ENCODE results near the gene RWDD2A. TPM values are rescaled to one million over a fixed set of nuclear protein-coding genes. Genes with fewer than 3 reads are reported as not detected.

The RWDD2A gene
- total RNA-seq, 2 donors from 2014 or later = 3.7 to 4.0 TPM

Other genes with a start within 250 kb of the RWDD2A start
- gene UBE3D, start 127.5 kb upstream of the RWDD2A start, total RNA-seq = 1 to 10 TPM; 3.4 to 4.2 TPM
- 10 to 100 TPM; 26.1 to 27.4 TPM for gene DOP1A, start 125.7 kb upstream of the RWDD2A start, total RNA-seq
- 10 to 100 TPM in 1 of 2 donors, 1 to 10 TPM in 1; 7.3 to 12.7 TPM for gene PGM3, start 92 bp upstream of the RWDD2A start, total RNA-seq
- 10 to 100 TPM; 25.6 to 26.5 TPM for gene ME1, start 237.7 kb downstream of the RWDD2A start, total RNA-seq